ENCODE measurements around the gene VDAC2.
A peak's percentile ranks its signal among the peaks of the same experiment; 100 is the strongest.
"Not testable (repeated sequence)": the region's sequence is repeated elsewhere in the genome, so short reads cannot be mapped to it uniquely, and the experiment has no call there.

The VDAC2 gene

GRCh38 chr10:75201793-75202307 is 8.7 kb upstream of the VDAC2 start:
- DNase-seq = no peak

- DNase-seq = no peak
These were observed 8.1 kb upstream of the VDAC2 start for GRCh38 chr10:75202321-75203045.

- not testable (repeated sequence) for DNase-seq
These were observed 7.5 kb upstream of the VDAC2 start for GRCh38 chr10:75203046-75203620.

- DNase-seq = no peak
These were observed 6.9 kb upstream of the VDAC2 start for GRCh38 chr10:75203724-75204123.

- DNase-seq = no peak
These were observed 4.7 kb upstream of the VDAC2 start for GRCh38 chr10:75205908-75206307.

- DNase-seq = not testable (repeated sequence)
These were observed 4.0 kb upstream of the VDAC2 start for GRCh38 chr10:75206638-75207037.

GRCh38 chr10:75207079-75207856 is 3.3 kb upstream of the VDAC2 start:
- DNase-seq = no peak

GRCh38 chr10:75207857-75208144 is 2.8 kb upstream of the VDAC2 start:
- no peak for DNase-seq

GRCh38 chr10:75208181-75208580 is 2.4 kb upstream of the VDAC2 start:
- no peak for DNase-seq

- no peak for DNase-seq
These were observed 1.3 kb upstream of the VDAC2 start for GRCh38 chr10:75209086-75209920.

GRCh38 chr10:75209921-75210281 is 695 bp upstream of the VDAC2 start:
- DNase-seq = peak; percentile 47

GRCh38 chr10:75211007-75211691 is 553 bp downstream of the VDAC2 start:
- DNase-seq = peak; percentile 33

- DNase-seq = no peak
These were observed 1.7 kb downstream of the VDAC2 start for GRCh38 chr10:75212343-75212742.

- no peak for DNase-seq
These were observed 9.7 kb downstream of the VDAC2 start for GRCh38 chr10:75220274-75220673.

GRCh38 chr10:75221492-75221891 is 10.9 kb downstream of the VDAC2 start:
- not testable (repeated sequence) for DNase-seq

GRCh38 chr10:75223507-75223906 is 12.9 kb downstream of the VDAC2 start:
- DNase-seq = no peak

- DNase-seq = no peak
These were observed 15.5 kb downstream of the VDAC2 start for GRCh38 chr10:75226095-75226494.

- DNase-seq = no peak
These were observed 16.1 kb downstream of the VDAC2 start for GRCh38 chr10:75226656-75227055.

GRCh38 chr10:75228278-75228677 is 17.7 kb downstream of the VDAC2 start:
- DNase-seq = no peak

GRCh38 chr10:75228834-75229233 is 18.2 kb downstream of the VDAC2 start:
- DNase-seq = no peak

- DNase-seq = no peak
These were observed 19.4 kb downstream of the VDAC2 start for GRCh38 chr10:75229971-75230370.

GRCh38 chr10:75230600-75231038 is 20.0 kb downstream of the VDAC2 start:
- peak; percentile 43 for DNase-seq
